GM18505 (cell line): ENCODE results near the gene SUPT3H.
"Not testable (repeated sequence)": the region's sequence is repeated elsewhere in the genome, so short reads cannot be mapped to it uniquely, and the experiment has no call there.

Experiments used
- ATAC-seq: cut with Tn5 transposase; IDR thresholded peaks from one replicate; pipeline ENCODE4 v1.9.1; 2021; ENCODE audit not compliant: unreplicated experiment
- POLR2A ChIP-seq: IDR thresholded peaks from 4 replicates; pipeline ENCODE4 v1.6.1; 2011; ENCODE audit warnings: borderline replicate concordance; ENCODE audit not compliant: insufficient read depth, insufficient read length; ENCODE audit errors: extremely low read depth

Gene SUPT3H

GRCh38 chr6:44892579-44892978 is 485.2 kb downstream of the SUPT3H start:
- no peak for ATAC-seq
- TF ChIP-seq POLR2A, result no peak

GRCh38 chr6:44879071-44879470 is 498.7 kb downstream of the SUPT3H start:
- ATAC-seq, result not testable (repeated sequence)

- not testable (repeated sequence) for ATAC-seq
Measured at GRCh38 chr6:44876638-44877037, 501.1 kb downstream of the SUPT3H start.

GRCh38 chr6:44869321-44869897 is 508.3 kb downstream of the SUPT3H start:
- no peak for TF ChIP-seq POLR2A
- peak; percentile 70 for ATAC-seq

GRCh38 chr6:44868910-44869309 is 508.8 kb downstream of the SUPT3H start:
- peak; percentile 11 for ATAC-seq
- no peak for TF ChIP-seq POLR2A

GRCh38 chr6:44868335-44868668 is 509.4 kb downstream of the SUPT3H start:
- no peak for TF ChIP-seq POLR2A
- ATAC-seq, result peak; percentile 53

GRCh38 chr6:44867571-44868334 is 510.0 kb downstream of the SUPT3H start:
- no peak for TF ChIP-seq POLR2A
- peak; percentile 74 for ATAC-seq

- ATAC-seq, result not testable (repeated sequence)
Measured at GRCh38 chr6:44865184-44865583, 512.5 kb downstream of the SUPT3H start.

GRCh38 chr6:44859901-44860410 is 517.8 kb downstream of the SUPT3H start:
- ATAC-seq, result no peak

GRCh38 chr6:44858998-44859397 is 518.7 kb downstream of the SUPT3H start:
- no peak for TF ChIP-seq POLR2A
- no peak for ATAC-seq

More at GRCh38 chr6:44859901-44860410, 517.8 kb downstream of the SUPT3H start:
- TF ChIP-seq POLR2A, result no peak

GRCh38 chr6:44856479-44856878 is 521.3 kb downstream of the SUPT3H start:
- no peak for TF ChIP-seq POLR2A
- ATAC-seq, result no peak

- no peak for ATAC-seq
- no peak for TF ChIP-seq POLR2A
Measured at GRCh38 chr6:44855562-44856411, 521.9 kb downstream of the SUPT3H start.

GRCh38 chr6:44854712-44855443 is 522.9 kb downstream of the SUPT3H start:
- ATAC-seq, result no peak
- no peak for TF ChIP-seq POLR2A
